Activated T-cell treated with anti-CD3 and anti-CD28 coated beads, Interleukin-2, amount 50 U/mL, for 48 hours (primary cell): Measurements from ENCODE around the gene CDR2.

Source experiments
- DNase-seq, 2 experiments: peaks; one replicate each; pipeline ENCODE4 v3.0.0-alpha.2; 2020

CDR2 gene

GRCh38 chr16:22348291-22348690, 26.1 kb downstream of the CDR2 start:
- DNase-seq = no peak

GRCh38 chr16:22347100-22347820, 27.2 kb downstream of the CDR2 start:
- DNase-seq = no peak

GRCh38 chr16:22346483-22346882, 27.9 kb downstream of the CDR2 start:
- DNase-seq = no peak

- DNase-seq = no peak
These were observed 32.3 kb downstream of the CDR2 start for GRCh38 chr16:22342082-22342481.

- DNase-seq = no peak
These were observed 33.5 kb downstream of the CDR2 start for GRCh38 chr16:22340945-22341344.

GRCh38 chr16:22337849-22338635, 36.4 kb downstream of the CDR2 start:
- DNase-seq = no peak

GRCh38 chr16:22337045-22337444, 37.4 kb downstream of the CDR2 start:
- DNase-seq = no peak

- DNase-seq = no peak
These were observed 37.8 kb downstream of the CDR2 start for GRCh38 chr16:22336581-22336980.

GRCh38 chr16:22335668-22336246, 38.7 kb downstream of the CDR2 start:
- no peak for DNase-seq

- no peak for DNase-seq
These were observed 40.9 kb downstream of the CDR2 start for GRCh38 chr16:22333457-22333994.

- no peak for DNase-seq
These were observed 44.1 kb downstream of the CDR2 start for GRCh38 chr16:22330326-22330725.

GRCh38 chr16:22329199-22329695, 45.2 kb downstream of the CDR2 start:
- DNase-seq = no peak

- no peak for DNase-seq
These were observed 46.2 kb downstream of the CDR2 start for GRCh38 chr16:22328081-22328725.

- DNase-seq = no peak
These were observed 47.0 kb downstream of the CDR2 start for GRCh38 chr16:22327446-22327775.

- DNase-seq = peak; percentile 10 to 11
These were observed 47.5 kb downstream of the CDR2 start for GRCh38 chr16:22326771-22327445.

- DNase-seq = peak; percentile 11 to 12
These were observed 48.1 kb downstream of the CDR2 start for GRCh38 chr16:22326369-22326652.

- DNase-seq = peak; percentile 11 to 14
These were observed 48.6 kb downstream of the CDR2 start for GRCh38 chr16:22325598-22326368.

GRCh38 chr16:22324787-22325597, 49.4 kb downstream of the CDR2 start:
- peak; percentile 11 for DNase-seq

GRCh38 chr16:22323959-22324786, 50.2 kb downstream of the CDR2 start:
- peak; percentile 11 for DNase-seq
